ENCODE results near the gene SPOCK1. TPM values are rescaled to one million over a fixed set of nuclear protein-coding genes. Genes with fewer than 3 reads are reported as not detected.

SPOCK1 gene
- total and polyA plus RNA-seq, 2 of the 4 experiments (the other 2 are of a cell fraction) = 5.0 to 20.3 TPM

- Histone ChIP-seq H3K9me3 (ENCODE audit: control insufficient read depth, insufficient read depth, low read length) (no peaks in the 10 kb centered on the region), H3K36me3 (ENCODE audit: control insufficient read depth, insufficient read depth, low read length) (no peaks in the 10 kb centered on the region), H3K18ac (ENCODE audit: low read depth, low read length) (no peak overlapping the region), H3K79me1 (ENCODE audit: low read depth in 1 of 2, low read length in 2 of 2) (no peaks in the 10 kb centered on the region), H2BK15ac (ENCODE audit: low read depth, low read length) (no peak overlapping the region), H4K8ac (ENCODE audit: low read depth in 2 of 2, low read length in 2 of 2) (no peak overlapping the region), H3K14ac (replicated peaks; ENCODE audit: low read depth, low read length) (no peak overlapping the region), H4K91ac (ENCODE audit: insufficient read depth, low read depth, low read length) (no peak overlapping the region), H3K4me2 (ENCODE audit: low read depth, low read length) (no peak overlapping the region), H3K9me1 (ENCODE audit: insufficient read depth, low read length) (no peaks in the 10 kb centered on the region), H2AK9ac (replicated peaks; ENCODE audit: low read depth, low read length, poor library complexity) (no peak overlapping the region), H3K4me3 (ENCODE audit: insufficient read depth, low read depth, low read length) (no peak overlapping the region), H4K20me1 (ENCODE audit: insufficient read depth, low read length) (no peaks in the 10 kb centered on the region), H2BK5ac (ENCODE audit: low read depth, low read length, poor library complexity, severe bottlenecking) (no peak overlapping the region), H3K4me1 (ENCODE audit: control insufficient read depth, insufficient read depth, low read length) (0 out of 2 replicates have a peak, but pooled peaks cover 2% of the 10 kb centered on the region), H3K27ac (ENCODE audit: insufficient read depth, low read length) (no peak overlapping the region), H3K56ac (ENCODE audit: extremely low read depth, insufficient read depth, low read length) (no peak overlapping the region), H2AK5ac (ENCODE audit: low read depth, low read length) (no peak overlapping the region), H2BK20ac (ENCODE audit: low read depth, low read length) (no peak overlapping the region), H3K4ac (ENCODE audit: low read depth, low read length) (no peak overlapping the region), H3K23ac (ENCODE audit: low read depth, low read length) (no peak overlapping the region), H2BK120ac (ENCODE audit: low read depth, low read length) (no peak overlapping the region), H3K9ac (ENCODE audit: low read depth, low read length) (no peak overlapping the region), H4K5ac (ENCODE audit: low read depth, low read length) (no peak overlapping the region), H3K27me3 (ENCODE audit: control insufficient read depth, insufficient read depth, low read length) (no peaks in the 10 kb centered on the region; the same call in 1 of the 2 replicates), H2AFZ (replicated peaks; ENCODE audit: low read length, poor library complexity) (no peak overlapping the region)
- no CpG with 5 or more reads among the region's 3 CpGs for WGBS, 2 experiments (ENCODE audit: extremely low coverage in 2 of 2, insufficient read length in 1 of 2)
- in situ Hi-C loops (cut with MboI; ENCODE audit: low sequenced_read_pairs) = no loop called here
- dilution Hi-C loops (cut with HindIII; ENCODE audit: low sequenced_read_pairs, unreplicated experiment) = no loop called here
- no TSS peak for BruUV-seq (replicated peaks)
- ChIA-PET POLR2A (ENCODE audit: unreplicated experiment) (no interaction called here), CTCF (no interaction called here)
- DNase-seq (no peak), ATAC-seq (ENCODE audit: low read depth) (no peak)
- intact Hi-C loops (cut with micrococcal nuclease) = loop anchor here (2.0 to 5.0 kb wide), 3 partner anchors 420 to 973 kb away; no protein-coding TSS in a partner anchor
- TF ChIP-seq RFX5 (IDR thresholded peaks at IDR 0.05; ENCODE audit: low read depth, low read length) (no peak), NFE2L2 (IDR thresholded peaks at IDR 0.05; ENCODE audit: low read depth, low read length) (no peak), MAFK (IDR thresholded peaks at IDR 0.05; ENCODE audit: low read depth, low read length) (no peak), CTCF (conservative IDR thresholded peaks at IDR 0.05; ENCODE audit: low read depth, low read length) (no peak), CEBPB (IDR thresholded peaks at IDR 0.05; ENCODE audit: low read depth, low read length) (no peak), CHD1 (IDR thresholded peaks at IDR 0.05; ENCODE audit: low read depth, low read length) (no peak)
These were observed 277.2 kb downstream of the SPOCK1 start for GRCh38 chr5:137221943-137222342.

Data from IMR-90 (cell line).